CD4-positive, CD25-positive, alpha-beta regulatory T cell (primary cell): ENCODE results near the gene SSR3. TPM values are rescaled to one million over a fixed set of nuclear protein-coding genes. Genes with fewer than 3 reads are reported as not detected.
"Not testable (repeated sequence)": the region's sequence is repeated elsewhere in the genome, so short reads cannot be mapped to it uniquely, and the experiment has no call there.

ENCODE experiments used
- ATAC-seq, 2 donors: fragments of 150-1000 bp; cut with Tn5 transposase; one replicate each; pipeline ENCODE4 v1.10.0; 2021; ENCODE audit warnings: low read depth in 2 of 2, moderate number of reproducible peaks in 2 of 2, moderate library complexity in 1 of 2
- DNase-seq, 3 donors: peaks; one replicate each; pipeline versions ENCODE4 v3.0.0 to v3.0.0-alpha.2; 2012 to 2022; ENCODE audit warnings: mixed read lengths in 1 of 3
- H3K27ac ChIP-seq: one replicate; pipeline ENCODE4 v1.7.0; 2013; ENCODE audit warnings: mild to moderate bottlenecking, low read length; ENCODE audit not compliant: insufficient read depth, poor library complexity, severe bottlenecking
- H3K27me3 ChIP-seq: one replicate; pipeline ENCODE4 v1.7.0; 2013; ENCODE audit warnings: low read length; ENCODE audit not compliant: control insufficient read depth, insufficient read depth
- H3K36me3 ChIP-seq: one replicate; pipeline ENCODE4 v1.7.0; 2013; ENCODE audit warnings: mild to moderate bottlenecking, low read length, moderate library complexity; ENCODE audit not compliant: control insufficient read depth, insufficient read depth
- H3K4me1 ChIP-seq: 2 replicates; pipeline ENCODE4 v1.7.0; 2013; ENCODE audit warnings: mild to moderate bottlenecking, low read length; ENCODE audit not compliant: insufficient read depth, control insufficient read depth, poor library complexity, severe bottlenecking
- H3K4me3 ChIP-seq: one replicate; pipeline ENCODE4 v1.7.0; 2013; ENCODE audit warnings: low read depth, mild to moderate bottlenecking, low read length, moderate library complexity
- H3K9me3 ChIP-seq, 2 experiments: 1 replicate in 1 of 2; 2 replicates in 1 of 2; pipeline ENCODE4 v1.7.0; 2013; ENCODE audit warnings: low read length in 2 of 2, mild to moderate bottlenecking in 1 of 2, moderate library complexity in 1 of 2; ENCODE audit not compliant: control insufficient read depth in 2 of 2
- H3K27ac Mint-ChIP-seq, 3 donors: one replicate each; pipeline ENCODE4 v1.8.0; 2020 to 2022; ENCODE audit warnings: mild to moderate bottlenecking in 3 of 3, mixed read lengths in 3 of 3, moderate library complexity in 2 of 3
- H3K27me3 Mint-ChIP-seq: one replicate; pipeline ENCODE4 v1.8.0; 2022; ENCODE audit warnings: mild to moderate bottlenecking, mixed read lengths
- H3K36me3 Mint-ChIP-seq: one replicate; pipeline ENCODE4 v1.8.0; 2020; ENCODE audit warnings: mixed read lengths
- H3K4me1 Mint-ChIP-seq, 4 donors: one replicate each; pipeline ENCODE4 v1.8.0; 2020 to 2022; ENCODE audit warnings: mixed read lengths in 4 of 4, mild to moderate bottlenecking in 1 of 4
- H3K4me3 Mint-ChIP-seq, 4 donors: one replicate each; pipeline ENCODE4 v1.8.0; 2020 to 2022; ENCODE audit warnings: mild to moderate bottlenecking in 4 of 4, mixed read lengths in 4 of 4, moderate library complexity in 3 of 4
- H3K9me3 Mint-ChIP-seq, 7 donors: one replicate each; pipeline ENCODE4 v1.8.0; 2020 to 2022; ENCODE audit warnings: mixed read lengths in 7 of 7, mild to moderate bottlenecking in 3 of 7, moderate library complexity in 2 of 7
- polyA plus RNA-seq, 4 donors: library from polyadenylated mRNA; unstranded; fragments of 300-500 nt; fragmentation: Illumina TruSeq; gene quantifications; one replicate each; pipeline ENCODE4 v1.2.3, GENCODE V29; 2021
- total RNA-seq: library from RNA; stranded (reverse); gene quantifications from one replicate; pipeline ENCODE4 v1.2.3, GENCODE V29; 2022

SSR3 gene
- total and polyA plus RNA-seq, 5 donors from 2014 or later = 73.9 to 183 (median 134) TPM

DNA sequence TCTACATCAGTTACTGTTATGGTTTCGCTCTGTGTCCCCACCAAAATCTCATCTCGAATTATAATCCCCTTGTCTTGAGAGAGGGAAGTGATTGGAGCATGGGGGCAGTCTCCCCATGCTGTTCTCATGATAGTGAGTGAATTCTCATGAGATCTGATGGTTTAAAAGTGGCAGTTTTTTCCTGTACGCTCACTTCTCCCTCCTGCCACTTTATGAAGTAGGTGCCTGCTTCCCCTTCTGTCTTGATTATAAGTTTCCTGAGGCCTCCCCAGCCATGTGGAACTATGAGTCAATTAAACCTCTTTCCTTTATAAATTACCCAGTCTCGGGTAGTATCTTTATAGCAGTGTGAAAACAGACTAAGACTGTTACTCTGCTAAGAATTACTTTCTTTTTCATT is 15.0 kb upstream of the SSR3 start:
- peaks cover 58% of the 10 kb centered on the region for H3K27me3 Mint-ChIP-seq
- not testable (repeated sequence) for H3K4me3 Mint-ChIP-seq, H3K4me3 ChIP-seq, ATAC-seq, H3K9me3 Mint-ChIP-seq, DNase-seq, H3K36me3 Mint-ChIP-seq, H3K9me3 ChIP-seq, H3K4me1 ChIP-seq, H3K4me1 Mint-ChIP-seq, H3K27ac Mint-ChIP-seq, H3K27ac ChIP-seq, H3K36me3 ChIP-seq
- H3K27me3 ChIP-seq = peaks cover 25% of the 10 kb centered on the region

GRCh38 chr3:156569016-156569415 is 14.1 kb upstream of the SSR3 start:
- H3K4me3 Mint-ChIP-seq, H3K36me3 ChIP-seq, H3K27ac ChIP-seq, ATAC-seq, H3K4me3 ChIP-seq, DNase-seq, H3K4me1 Mint-ChIP-seq, H3K4me1 ChIP-seq, H3K36me3 Mint-ChIP-seq, H3K9me3 ChIP-seq, H3K9me3 Mint-ChIP-seq: not testable (repeated sequence)
- peaks cover 24% of the 10 kb centered on the region for H3K27me3 ChIP-seq
- Mint-ChIP-seq H3K27me3 (peaks cover 62% of the 10 kb centered on the region), H3K27ac (peak overlapping the region in 1 of 3 donors; percentile 62)

- no peak overlapping the region for H3K4me3 Mint-ChIP-seq
- ATAC-seq (no peak), DNase-seq (no peak)
- no peaks in the 10 kb centered on the region for H3K4me1 Mint-ChIP-seq
- H3K36me3 Mint-ChIP-seq = no peaks in the 10 kb centered on the region
- Histone ChIP-seq H3K9me3 (no peaks in the 10 kb centered on the region), H3K4me1 (no peaks in the 10 kb centered on the region), H3K27ac (no peak overlapping the region), H3K36me3 (no peaks in the 10 kb centered on the region), H3K27me3 (peaks cover 7% of the 10 kb centered on the region), H3K4me3 (no peak overlapping the region)
- peaks cover 55% of the 10 kb centered on the region for H3K27me3 Mint-ChIP-seq
- peaks cover 0 to 2% (median 0%) of the 10 kb centered on the region in 7 donors for H3K9me3 Mint-ChIP-seq
- H3K27ac Mint-ChIP-seq = peak overlapping the region in 1 of 3 donors; percentile 82
These were observed 9.2 kb upstream of the SSR3 start for GRCh38 chr3:156563900-156564682.

DNA sequence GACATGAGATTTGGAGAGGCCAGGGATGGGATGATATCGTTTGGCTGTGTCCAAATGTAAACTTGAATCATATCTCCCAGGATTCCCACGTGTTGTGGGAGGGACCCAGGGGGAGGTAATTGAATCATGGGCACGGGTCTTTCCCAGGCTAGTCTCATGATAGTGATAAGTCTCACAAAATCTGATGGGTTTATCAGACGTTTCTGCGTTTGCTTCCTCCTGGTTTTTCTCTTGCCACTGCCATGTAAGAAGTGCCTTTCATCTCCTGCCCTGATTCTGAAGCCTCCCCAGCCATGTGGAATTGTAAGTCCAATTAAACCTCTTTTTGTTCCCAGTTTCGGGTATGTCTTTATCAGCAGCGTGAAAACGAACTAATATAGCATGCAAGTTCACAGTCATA is 7.6 kb upstream of the SSR3 start:
- DNase-seq, H3K9me3 ChIP-seq, H3K36me3 Mint-ChIP-seq, ATAC-seq, H3K27me3 ChIP-seq, H3K4me1 ChIP-seq, H3K4me1 Mint-ChIP-seq, H3K4me3 Mint-ChIP-seq, H3K27ac ChIP-seq, H3K4me3 ChIP-seq, H3K27ac Mint-ChIP-seq, H3K36me3 ChIP-seq, H3K9me3 Mint-ChIP-seq: not testable (repeated sequence)
- peaks cover 52% of the 10 kb centered on the region for H3K27me3 Mint-ChIP-seq

- Mint-ChIP-seq H3K4me1 (no peaks in the 10 kb centered on the region), H3K4me3 (no peak overlapping the region), H3K27ac (no peak overlapping the region), H3K9me3 (peaks cover 0 to 2% (median 0%) of the 10 kb centered on the region in 7 donors), H3K36me3 (no peaks in the 10 kb centered on the region), H3K27me3 (peaks cover 47% of the 10 kb centered on the region)
- Histone ChIP-seq H3K9me3 (no peaks in the 10 kb centered on the region), H3K27me3 (peaks cover 7% of the 10 kb centered on the region), H3K27ac (no peak overlapping the region), H3K4me1 (no peaks in the 10 kb centered on the region), H3K36me3 (no peaks in the 10 kb centered on the region), H3K4me3 (no peak overlapping the region)
- ATAC-seq = no peak
- DNase-seq = no peak
These were observed 6.6 kb upstream of the SSR3 start for GRCh38 chr3:156561533-156561932.

DNA sequence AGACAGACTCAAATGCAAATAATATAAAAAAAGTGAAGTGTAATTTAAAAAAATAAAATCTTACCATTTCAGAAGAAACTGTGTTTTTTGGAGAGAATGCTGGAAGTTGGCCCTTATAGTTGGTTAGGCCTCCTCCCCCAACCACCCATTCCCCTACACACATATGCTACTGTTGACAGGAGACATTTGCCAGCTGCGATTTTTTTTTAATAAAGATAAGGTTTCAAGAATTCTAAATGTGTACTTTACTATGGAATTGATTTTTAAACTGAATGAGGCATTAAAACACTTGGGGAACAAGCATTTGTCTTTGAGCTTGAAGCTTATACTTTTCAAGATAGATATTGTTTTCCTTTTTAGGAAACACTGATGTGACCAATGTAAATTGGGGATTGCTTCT is 4.4 kb upstream of the SSR3 start:
- no peak for ATAC-seq
- DNase-seq = no peak
- no peaks in the 10 kb centered on the region for H3K36me3 Mint-ChIP-seq
- peaks cover 0 to 17% (median 7%) of the 10 kb centered on the region in 4 donors for H3K4me1 Mint-ChIP-seq
- H3K27ac Mint-ChIP-seq = no peak overlapping the region
- peaks cover 3% of the 10 kb centered on the region for H3K4me1 ChIP-seq
- H3K27ac ChIP-seq = no peak overlapping the region
- no peak overlapping the region for H3K4me3 ChIP-seq
- no peaks in the 10 kb centered on the region for H3K9me3 ChIP-seq
- H3K27me3 ChIP-seq = peaks cover 2% of the 10 kb centered on the region
- no peaks in the 10 kb centered on the region for H3K36me3 ChIP-seq
- H3K9me3 Mint-ChIP-seq = peaks cover 0 to 2% (median 0%) of the 10 kb centered on the region in 7 donors
- H3K4me3 Mint-ChIP-seq = no peak overlapping the region
- H3K27me3 Mint-ChIP-seq = peaks cover 48% of the 10 kb centered on the region

GRCh38 chr3:156558389-156558788 is 3.5 kb upstream of the SSR3 start:
- Histone ChIP-seq H3K36me3 (no peaks in the 10 kb centered on the region), H3K4me1 (peaks cover 12% of the 10 kb centered on the region), H3K27ac (no peak overlapping the region), H3K4me3 (no peak overlapping the region), H3K27me3 (no peaks in the 10 kb centered on the region), H3K9me3 (no peaks in the 10 kb centered on the region)
- ATAC-seq (no peak), DNase-seq (no peak)
- Mint-ChIP-seq H3K4me1 (peaks cover 5 to 25% (median 12%) of the 10 kb centered on the region in 4 donors), H3K36me3 (no peaks in the 10 kb centered on the region), H3K27me3 (peaks cover 39% of the 10 kb centered on the region), H3K9me3 (no peaks in the 10 kb centered on the region), H3K4me3 (no peak overlapping the region), H3K27ac (no peak overlapping the region)

- Mint-ChIP-seq H3K4me3 (peak overlapping the region; percentile 94 to 98 (median 98)), H3K27ac (peak overlapping the region; percentile 86 to 94 (median 91)), H3K4me1 (peaks cover 14 to 58% (median 42%) of the 10 kb centered on the region in 4 donors), H3K27me3 (peaks cover 20% of the 10 kb centered on the region), H3K9me3 (no peaks in the 10 kb centered on the region), H3K36me3 (peaks cover 23% of the 10 kb centered on the region)
- Histone ChIP-seq H3K4me3 (peak overlapping the region; percentile 97), H3K4me1 (peaks cover 24% of the 10 kb centered on the region), H3K9me3 (no peaks in the 10 kb centered on the region), H3K27ac (peak overlapping the region; percentile 79), H3K27me3 (no peaks in the 10 kb centered on the region), H3K36me3 (peaks cover 26% of the 10 kb centered on the region)
- peak in 1 of 2 donors; percentile 3 for ATAC-seq
- no peak for DNase-seq
These were observed 439 bp downstream of the SSR3 start for GRCh38 chr3:156554515-156554841.
